K562 (cell line): ENCODE data around the gene FXYD3. TPM values are rescaled to one million over a fixed set of nuclear protein-coding genes. Genes with fewer than 3 reads are reported as not detected.

Experiments
- ARID2 ChIP-seq: fragments of 450-650 bp; IDR thresholded peaks from 2 replicates; pipeline ENCODE4 v1.6.1; 2017; ENCODE audit warnings: antibody characterized with exemption, mild to moderate bottlenecking
- BCL6 ChIP-seq: fragments of 250-450 bp; sonication (Bioruptor Pico); IDR thresholded peaks from 2 replicates; pipeline ENCODE4 v1.4.0; 2020
- CHD1 ChIP-seq: fragments of 200-600 bp; sonication (generic); IDR thresholded peaks from one replicate; pipeline ENCODE4 v1.6.1; 2012; ENCODE audit warnings: mild to moderate bottlenecking, moderate library complexity, low read length, inconsistent platforms
- ELK3 ChIP-seq: fragments of 450-650 bp; formaldehyde crosslinking; IDR thresholded peaks from 2 replicates; pipeline ENCODE4 v1.4.0; 2020; ENCODE audit warnings: mild to moderate bottlenecking
- FOS ChIP-seq: IDR thresholded peaks from 3 replicates; pipeline ENCODE4 v1.6.1; 2011; ENCODE audit not compliant: insufficient read length; ENCODE audit errors: extremely low read depth
- HNRNPLL ChIP-seq: fragments of 200-400 bp; formaldehyde crosslinking; IDR thresholded peaks from 2 replicates; pipeline ENCODE4 v1.6.1; 2017; ENCODE audit warnings: low read length, low read depth, mild to moderate bottlenecking; ENCODE audit not compliant: poor library complexity, severe bottlenecking
- MBD1 ChIP-seq: fragments of 250-450 bp; sonication (Bioruptor Pico); IDR thresholded peaks from 2 replicates; pipeline ENCODE4 v1.8.0; 2022; ENCODE audit warnings: inconsistent platforms
- MECOM ChIP-seq: fragments of 250-450 bp; sonication (Bioruptor Pico); IDR thresholded peaks from 2 replicates; pipeline ENCODE4 v1.8.0; 2022; ENCODE audit warnings: inconsistent platforms
- MTA3 ChIP-seq: fragments of 450-650 bp; formaldehyde crosslinking; IDR thresholded peaks from 2 replicates; pipeline ENCODE4 v1.6.1; 2017; ENCODE audit warnings: mild to moderate bottlenecking, borderline replicate concordance
- MTF1 ChIP-seq: fragments of 250-450 bp; sonication (Bioruptor Pico); IDR thresholded peaks from 2 replicates; pipeline ENCODE4 v1.9.0; 2021; ENCODE audit warnings: moderate library complexity, mild to moderate bottlenecking, inconsistent platforms, borderline replicate concordance
- NEUROD1 ChIP-seq: fragments of 150-350 bp; IDR thresholded peaks from 2 replicates; pipeline ENCODE4 v1.6.1; 2014; ENCODE audit warnings: borderline replicate concordance, low read length, low read depth; ENCODE audit not compliant: partially characterized antibody
- NR1H2 ChIP-seq: sonication (generic); formaldehyde crosslinking; IDR thresholded peaks from 2 replicates; pipeline ENCODE4 v1.4.0; 2020; ENCODE audit warnings: mild to moderate bottlenecking, missing genetic modification reagents
- PRDM10 ChIP-seq: fragments of 450-650 bp; IDR thresholded peaks from 2 replicates; pipeline ENCODE4 v1.6.1; 2018; ENCODE audit not compliant: partially characterized antibody
- SPI1 ChIP-seq: IDR thresholded peaks from 2 replicates; pipeline ENCODE4 v1.6.1; 2011; ENCODE audit warnings: low read depth, low read length, control low read depth, borderline replicate concordance
- TRIM25 ChIP-seq: fragments of 450-650 bp; IDR thresholded peaks from 2 replicates; pipeline ENCODE4 v1.7.0; 2016; ENCODE audit warnings: borderline replicate concordance
- ZNF217 ChIP-seq: sonication (generic); formaldehyde crosslinking; IDR thresholded peaks from 2 replicates; pipeline ENCODE4 v1.8.0; 2022; ENCODE audit warnings: mild to moderate bottlenecking, missing genetic modification reagents
- ZNF24 ChIP-seq: fragments of 450-650 bp; IDR thresholded peaks from 2 replicates; pipeline ENCODE4 v1.6.1; 2016
- ZNF263 ChIP-seq: sonication (generic); formaldehyde crosslinking; IDR thresholded peaks from 2 replicates; pipeline ENCODE4 v1.8.0; 2022; ENCODE audit warnings: mild to moderate bottlenecking, missing genetic modification reagents, borderline replicate concordance
- ZNF766 ChIP-seq: fragments of 200-800 bp; sonication (Bioruptor generic); conservative IDR thresholded peaks from 2 replicates; pipeline ENCODE4 v1.6.1; 2016; ENCODE audit warnings: missing genetic modification characterization, missing compliant biosample characterization
- polyA plus RNA-seq, 8 experiments: library from polyadenylated mRNA; depleted of rRNA in 4 of 8; stranded (reverse) in 5 of 8; unstranded in 3 of 8; fragments of >200 nt; fragmentation: Nextera tagmentation in 2 of 8; fragmentation: Illumina TruSeq in 1 of 8; extraction: Ambion mirVana in 2 of 8; extraction: Trizol in 1 of 8; gene quantifications; 2 replicates each; pipeline versions ENCODE4 v1.2.1 to v1.2.3, GENCODE V29; 2011 to 2014; ENCODE audit warnings: inconsistent platforms in 1 of 8, missing spikeins in 1 of 8
- total RNA-seq, 7 experiments: library from RNA; depleted of rRNA in 6 of 7; stranded (reverse); fragments of >200 nt in 6 of 7; fragmentation: Illumina TruSeq in 2 of 7; extraction: Trizol in 2 of 7; gene quantifications; 2 replicates each; pipeline versions ENCODE4 v1.2.1 to v1.2.3, GENCODE V29; 2011 to 2021; ENCODE audit warnings: low replicate concordance in 1 of 7

FXYD3 gene
- total and polyA plus RNA-seq, 9 of the 15 experiments (the other 6 are each of a cell fraction or from before 2014, with no cell fraction given) = 0.24 TPM; not detected in 8

GRCh38 chr19:35165200-35166058 lies 49.8 kb downstream of the FXYD3 start (continued):
- TF ChIP-seq TRIM25 (no peak), ELK3 (CRISPR knock-in tag) (0 out of 2 replicates have a peak, but pooled peaks have one; percentile 56), HNRNPLL (no peak), BCL6 (CRISPR knock-in tag) (peak; percentile 42; the same call in 1 of the 2 replicates), SPI1 (no peak), ZNF766 (CRISPR knock-in tag) (peak; percentile 78), ZNF217 (CRISPR knock-in tag) (no peak), MTA3 (no peak), MTF1 (CRISPR knock-in tag) (peak; percentile 89), ZNF263 (CRISPR knock-in tag) (no peak), ARID2 (no peak), CHD1 (peak; percentile 40), MBD1 (peak; percentile 64; the same call in 1 of the 2 replicates), NEUROD1 (no peak), ZNF24 (no peak), PRDM10 (no peak), NR1H2 (CRISPR knock-in tag) (no peak), FOS (no peak), MECOM (CRISPR knock-in tag) (peak; percentile 94)
